NCI-H146 (cell line): Measurements from ENCODE around the gene DOCK8.

Experiments
- DNase-seq: peaks from one replicate; lab custom pipeline; 2025; lab: John Stamatoyannopoulos, UW

The DOCK8 gene

DNA sequence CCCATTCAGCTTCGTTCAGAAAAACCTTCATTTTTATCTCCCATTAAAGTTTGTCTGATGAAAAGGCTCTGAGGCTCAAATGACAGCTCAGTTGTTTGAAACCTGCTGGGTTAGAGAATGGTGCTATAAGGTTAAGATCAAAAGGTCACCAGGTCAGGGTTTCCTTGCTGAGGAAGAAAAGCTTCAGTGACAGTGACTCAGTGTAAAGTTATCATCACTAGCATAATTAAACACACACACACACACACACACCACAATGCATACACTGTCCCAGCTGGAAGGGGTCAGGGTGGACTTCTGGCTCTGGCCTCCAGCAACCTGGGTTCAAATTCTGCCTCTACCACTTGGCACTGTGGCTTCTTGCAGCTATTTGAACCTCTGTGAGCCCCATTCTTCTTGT, 281.1 kb downstream of the DOCK8 start:
- no peak for DNase-seq

DNA sequence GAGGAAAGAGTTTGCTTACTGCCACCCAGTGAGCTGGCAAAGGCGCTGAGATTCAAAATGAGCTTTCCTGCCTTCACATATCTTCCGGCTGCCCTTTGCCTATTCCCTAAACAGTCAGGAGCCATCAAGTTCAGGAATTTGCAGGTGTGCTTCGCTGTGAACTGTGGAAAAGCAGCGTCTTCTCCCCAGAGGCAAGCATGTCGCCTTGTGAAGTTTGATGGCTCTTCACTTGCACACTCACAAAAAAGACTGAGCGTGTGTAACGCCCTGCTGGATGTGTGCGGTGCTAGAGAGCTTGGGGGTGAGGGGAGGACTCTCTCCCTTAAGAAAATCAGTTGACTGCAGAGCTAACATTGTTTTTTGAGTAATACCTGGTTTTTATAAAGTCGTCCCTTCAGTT, 288.7 kb downstream of the DOCK8 start:
- DNase-seq = no peak

DNA sequence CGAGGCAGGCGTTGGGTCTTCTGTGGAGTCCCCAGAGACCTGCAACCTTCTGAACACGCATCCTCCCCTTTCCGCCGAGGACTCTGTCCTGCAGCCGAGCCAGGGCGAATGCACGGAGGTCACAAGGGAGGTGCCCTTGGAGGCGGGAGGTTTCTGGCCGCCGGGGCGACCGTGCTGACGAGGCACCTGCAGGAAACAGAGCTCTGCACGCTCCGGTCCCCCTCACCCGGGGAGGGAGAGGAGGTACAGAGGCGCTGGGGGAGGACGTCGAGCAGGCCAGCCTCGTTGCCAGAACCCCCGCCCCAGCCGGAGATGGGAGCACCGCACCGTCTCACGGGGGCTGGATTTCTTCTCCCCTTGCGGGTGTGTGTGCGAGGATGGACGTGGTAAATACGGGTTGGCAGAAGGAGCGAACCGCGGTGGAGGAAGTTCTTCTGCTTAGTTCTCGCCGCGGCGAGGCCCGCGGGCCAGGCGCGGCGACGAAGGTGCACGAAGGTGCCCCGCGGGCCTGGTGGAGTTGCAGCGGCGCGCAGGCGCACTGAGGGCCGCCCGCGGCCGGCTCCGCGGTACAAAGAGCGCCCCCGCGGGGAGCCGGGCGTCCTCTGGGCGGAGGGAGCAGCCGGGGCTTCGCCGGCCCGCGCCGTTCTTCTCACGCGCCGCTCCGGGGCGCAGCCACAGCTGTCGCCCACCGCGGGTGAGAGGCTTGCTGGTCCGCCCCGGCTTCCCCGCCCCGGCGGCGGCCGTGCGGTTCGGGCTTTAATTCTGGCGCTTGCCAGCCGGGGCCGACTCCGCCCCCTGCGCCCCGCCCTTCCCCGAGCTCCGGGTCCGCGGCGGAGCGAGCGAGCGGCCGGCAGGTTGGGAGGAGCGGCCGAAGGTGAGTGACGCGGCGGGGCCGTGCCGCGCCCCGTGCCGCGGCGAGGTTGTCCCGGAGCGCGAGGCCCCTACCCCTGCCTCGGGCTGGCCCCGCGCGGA, 289.5 kb downstream of the DOCK8 start, which contains the start of gene KANK1:
TSS of gene KANK1 (plus strand) at position 815 of the 972 bp plus-strand sequence.
- DNase-seq = peak; percentile 34

DNA sequence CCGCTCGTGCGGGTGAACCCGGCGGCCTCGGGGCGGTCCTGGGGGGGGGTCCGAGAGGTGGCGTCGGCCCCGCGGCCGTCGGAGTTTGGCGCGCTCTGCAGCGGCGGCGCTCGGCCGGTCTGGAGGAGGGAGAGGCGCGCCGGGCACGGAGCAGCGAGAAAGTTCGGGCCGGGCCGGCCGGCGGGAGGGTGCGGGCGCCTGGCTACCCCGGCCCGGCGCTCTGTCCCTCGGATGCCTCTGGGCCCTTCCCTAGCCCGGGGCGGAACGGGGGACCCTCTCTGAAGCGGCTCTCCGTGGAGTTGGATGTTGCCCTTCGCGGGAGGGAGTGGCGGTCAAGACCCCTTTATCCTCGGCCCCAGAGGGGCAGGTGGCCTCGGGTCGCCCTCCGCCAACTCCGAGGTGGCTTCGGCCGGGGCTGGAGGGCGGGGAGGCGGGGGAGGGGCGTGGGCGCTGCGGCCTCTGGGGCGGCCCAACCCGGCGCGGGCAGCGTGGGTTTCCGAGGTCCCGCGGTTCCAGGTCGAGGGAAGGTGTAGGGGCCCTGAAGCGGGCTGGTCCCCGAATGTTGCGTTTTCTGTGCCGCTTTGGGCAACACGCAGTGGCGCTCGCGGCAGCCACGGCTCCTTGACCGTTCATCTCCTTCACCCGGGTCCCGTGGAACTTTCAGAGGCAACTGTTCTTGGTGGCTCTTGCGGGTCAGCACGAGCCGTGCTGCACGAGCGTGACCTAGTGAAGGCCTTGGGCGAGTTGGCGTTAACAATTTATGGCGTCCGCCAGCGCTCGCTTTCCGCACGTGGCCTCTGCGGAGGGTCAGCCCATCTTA, 290.5 kb downstream of the DOCK8 start:
- DNase-seq = no peak

DNA sequence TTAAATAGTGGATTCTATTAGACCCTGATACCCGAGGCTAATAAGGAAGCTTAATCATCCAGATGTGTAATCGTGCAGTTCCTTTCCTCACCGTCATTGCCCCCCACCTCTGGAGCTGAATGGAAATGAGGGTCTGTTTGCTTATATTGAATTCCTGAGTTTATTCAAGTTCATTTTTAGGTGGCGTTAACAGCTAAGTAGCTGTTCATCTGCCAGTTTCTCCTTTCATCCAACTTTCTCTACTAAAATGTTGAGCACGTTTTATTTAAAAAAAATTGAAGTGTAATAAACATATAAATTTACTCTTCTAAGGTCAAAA, 291.0 kb downstream of the DOCK8 start:
- DNase-seq = no peak

DNA sequence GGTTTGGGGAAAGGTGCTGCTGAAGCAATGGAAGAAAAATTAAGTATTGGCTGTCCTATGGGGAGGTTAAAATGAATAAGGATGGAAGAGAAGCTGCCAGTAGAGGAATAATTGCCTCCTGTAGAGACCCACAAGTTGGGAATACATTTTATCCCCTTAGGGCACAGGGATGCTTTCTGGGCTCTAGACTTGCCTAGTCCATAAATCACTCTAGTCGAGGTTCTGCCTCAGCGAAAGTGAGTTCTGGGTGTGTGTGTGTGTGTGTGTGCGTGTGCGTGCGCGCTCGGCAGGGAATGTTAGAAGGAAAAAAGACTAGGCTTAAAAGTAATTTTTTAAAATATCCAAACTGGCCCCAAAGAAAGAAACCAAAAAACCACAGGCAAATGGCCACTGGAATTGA, 291.6 kb downstream of the DOCK8 start:
- DNase-seq = no peak

- no peak for DNase-seq
These were observed 297.2 kb downstream of the DOCK8 start for GRCh38 chr9:511861-512260.

DNA sequence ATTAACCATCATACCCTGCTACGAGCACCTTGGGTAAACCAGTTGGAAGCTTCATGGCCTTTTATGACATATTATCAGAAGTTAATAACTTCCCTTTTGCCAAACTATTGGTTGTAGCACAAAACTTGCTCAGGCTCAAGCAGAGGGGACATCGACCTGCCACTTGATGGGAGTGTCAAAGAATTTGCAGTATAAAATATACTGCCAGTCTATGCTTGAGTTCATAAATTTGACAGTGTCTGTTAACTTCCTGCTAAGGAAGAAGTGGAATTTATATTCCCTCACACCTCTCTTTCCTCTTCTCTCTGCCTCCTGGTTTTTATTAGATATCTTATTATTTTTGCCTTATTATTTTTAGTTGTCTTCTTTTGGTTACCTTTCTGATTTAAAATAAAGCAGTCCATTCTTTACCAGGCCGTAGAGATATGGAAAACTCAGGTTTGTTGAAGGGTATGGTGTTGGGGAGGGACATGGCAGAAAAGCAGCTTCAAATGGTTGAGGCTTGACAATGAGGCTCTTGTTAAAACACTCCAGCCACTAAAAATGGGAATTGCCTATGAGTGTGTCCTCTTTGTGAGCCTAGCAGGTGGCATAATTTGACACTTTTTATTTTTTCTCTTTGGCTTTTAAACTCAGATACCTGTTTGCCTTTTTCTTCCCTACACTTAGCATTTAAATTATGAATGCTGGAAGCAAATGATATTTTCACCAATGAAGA, 298.0 kb downstream of the DOCK8 start:
- no peak for DNase-seq
